Brain microvascular endothelial cell (primary cell): ENCODE results near the gene MOV10L1.

Experiments
- DNase-seq: peaks from one replicate; pipeline ENCODE4 v3.0.0-alpha.2; 2020
- H3K27ac ChIP-seq: fragments of 250-450 bp; sonication (Bioruptor Pico); 2 replicates; pipeline ENCODE4 v1.5.1; 2020; ENCODE audit warnings: mild to moderate bottlenecking, moderate library complexity
- H3K27me3 ChIP-seq: fragments of 250-450 bp; sonication (Bioruptor Pico); replicated peaks from 2 replicates; pipeline ENCODE4 v1.5.1; 2020; ENCODE audit warnings: mild to moderate bottlenecking
- H3K36me3 ChIP-seq: fragments of 250-450 bp; sonication (Bioruptor Pico); replicated peaks from 2 replicates; pipeline ENCODE4 v1.5.1; 2020; ENCODE audit warnings: mild to moderate bottlenecking
- H3K4me3 ChIP-seq: 2 replicates; pipeline ENCODE4 v1.5.1; 2011; ENCODE audit warnings: low read depth, mild to moderate bottlenecking, control low read depth, low read length, moderate library complexity
- CTCF ChIP-seq: IDR thresholded peaks from 2 replicates; pipeline ENCODE4 v1.5.1; 2011; ENCODE audit warnings: low read depth, mild to moderate bottlenecking, moderate library complexity, low read length, control low read depth, inconsistent platforms; ENCODE audit errors: missing control alignments
- in situ Hi-C: cut with HindIII; loops from 2 replicates; pipeline ENCODE4 v1.10.0; 2017; ENCODE audit warnings: low sequenced_read_pairs, low pct_ligation_motif_present

Gene MOV10L1

DNA sequence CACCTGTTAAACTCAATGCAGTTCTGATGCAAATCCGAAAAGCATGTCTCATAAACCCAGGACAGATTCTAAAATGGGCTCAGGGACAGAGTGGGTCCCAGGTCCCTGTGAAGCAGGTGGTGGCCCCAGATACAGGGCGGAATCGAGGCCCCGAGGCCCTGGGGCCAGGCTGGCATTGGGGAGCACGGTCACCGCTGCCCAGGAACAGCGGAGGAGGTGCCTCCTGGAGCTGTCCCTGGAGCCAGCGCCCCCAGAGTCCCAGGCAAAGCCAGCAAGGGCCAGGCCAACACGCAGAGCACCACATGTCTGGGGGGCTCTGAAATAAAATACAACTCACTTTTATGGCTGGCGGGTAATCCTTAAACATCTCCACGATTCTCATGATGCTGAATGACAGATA is 21.7 kb upstream of the MOV10L1 start:
- no peak for DNase-seq
- TF ChIP-seq CTCF = no peak
- H3K27me3 ChIP-seq = peaks cover 5% of the 10 kb centered on the region
- in situ Hi-C loops = no loop called here
- no peaks in the 10 kb centered on the region for H3K36me3 ChIP-seq
- no peak overlapping the region for H3K27ac ChIP-seq
- H3K4me3 ChIP-seq = no peak overlapping the region

GRCh38 chr22:50070366-50070765 is 19.4 kb upstream of the MOV10L1 start:
- H3K27ac ChIP-seq = no peak overlapping the region
- TF ChIP-seq CTCF = no peak
- H3K4me3 ChIP-seq = no peak overlapping the region
- DNase-seq = no peak
- no peaks in the 10 kb centered on the region for H3K36me3 ChIP-seq
- in situ Hi-C loops = no loop called here
- H3K27me3 ChIP-seq = no peaks in the 10 kb centered on the region

- Histone ChIP-seq H3K27me3 (no peaks in the 10 kb centered on the region), H3K36me3 (no peaks in the 10 kb centered on the region), H3K4me3 (no peak overlapping the region), H3K27ac (no peak overlapping the region)
- in situ Hi-C loops = no loop called here
- no peak for DNase-seq
- TF ChIP-seq CTCF = no peak
Observed at GRCh38 chr22:50071432-50072166, 18.2 kb upstream of the MOV10L1 start.

DNA sequence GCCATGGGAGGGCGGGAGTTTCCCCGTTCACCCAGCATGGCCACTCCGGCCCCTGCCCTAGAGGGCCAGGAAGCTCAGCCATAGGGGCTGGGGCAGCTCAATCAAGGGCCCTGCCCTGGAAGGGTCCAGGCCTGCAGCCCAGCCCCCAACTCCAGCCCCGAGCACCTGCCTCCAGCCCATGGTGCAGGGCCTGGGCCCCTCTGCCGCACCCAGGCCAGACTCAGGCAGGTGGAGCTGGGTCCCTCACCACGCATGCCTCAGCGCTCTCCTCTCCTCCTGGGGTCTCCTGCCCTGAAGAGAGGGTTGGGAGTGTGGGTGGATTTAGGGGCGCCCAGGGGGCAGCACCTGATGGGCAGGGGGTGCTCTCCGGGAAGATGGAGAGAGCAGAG is 17.6 kb upstream of the MOV10L1 start:
- Histone ChIP-seq H3K4me3 (no peak overlapping the region), H3K27me3 (no peaks in the 10 kb centered on the region), H3K27ac (no peak overlapping the region), H3K36me3 (no peaks in the 10 kb centered on the region)
- no peak for DNase-seq
- no peak for TF ChIP-seq CTCF
- in situ Hi-C loops = no loop called here

- Histone ChIP-seq H3K27ac (no peak overlapping the region), H3K27me3 (no peaks in the 10 kb centered on the region), H3K4me3 (no peak overlapping the region), H3K36me3 (no peaks in the 10 kb centered on the region)
- no peak for DNase-seq
- no peak for TF ChIP-seq CTCF
- in situ Hi-C loops = no loop called here
Observed at GRCh38 chr22:50072714-50073538, 16.9 kb upstream of the MOV10L1 start.
